Measurements from ENCODE around the gene B3GLCT. TPM values are rescaled to one million over a fixed set of nuclear protein-coding genes. Genes with fewer than 3 reads are reported as not detected.

Gene B3GLCT
- total and polyA plus RNA-seq, 2 of the 13 experiments (the other 11 are each of a cell fraction or from before 2014, with no cell fraction given) = 2.0 to 7.1 TPM

GRCh38 chr13:31310786-31311185, 111.0 kb downstream of the B3GLCT start (continued):
- TF ChIP-seq MLXIP (CRISPR knock-in tag; IDR thresholded peaks at IDR 0.05; ENCODE audit: borderline replicate concordance) = no peak

GRCh38 chr13:31311921-31312320, 112.1 kb downstream of the B3GLCT start:
- 18% methylated on average over 2 of the region's 2 CpGs for WGBS (ENCODE audit: low lambda C conversion rate)
- ATAC-seq (no peak), FAIRE-seq (no peak), DNase-seq (ENCODE audit: low spot score) (no peak)
- POLR2A ChIA-PET = no interaction called here
- in situ Hi-C loops (cut with HindIII; ENCODE audit: extremely low pct_ligation_motif_present, low pct_unique_long_range_greater_than_20kb) = no loop called here
- H3K4me1 ChIP-seq (ENCODE audit: insufficient read depth, low read length) = no peaks in the 10 kb centered on the region
- H3K4me3 ChIP-seq (replicated peaks in 1 of 3; ENCODE audit: insufficient read depth in 1 of 3, low read depth in 2 of 3, low read length in 3 of 3) = no peak overlapping the region
- H3K27me3 ChIP-seq (ENCODE audit: control insufficient read depth in 1 of 2, insufficient read depth in 2 of 2, low read length in 2 of 2) = no peaks in the 10 kb centered on the region
- no peaks in the 10 kb centered on the region for H3K79me2 ChIP-seq (ENCODE audit: insufficient read depth, low read length)
- no TSS peak for BruUV-seq (replicated peaks)
- intact Hi-C loops (cut with micrococcal nuclease; ENCODE audit: unreplicated experiment) = no loop called here
- H4K20me1 ChIP-seq (ENCODE audit: insufficient read depth, low read length) = no peaks in the 10 kb centered on the region
- no peak overlapping the region for H3K9ac ChIP-seq (ENCODE audit: insufficient read depth, low read depth, low read length)
- H3K9me3 ChIP-seq (ENCODE audit: low read length) = peaks cover 37% of the 10 kb centered on the region
- no peak overlapping the region for H3K27ac ChIP-seq (ENCODE audit: extremely low read length, insufficient read depth, low read length)
- no peaks in the 10 kb centered on the region for H3K36me3 ChIP-seq (replicated peaks in 1 of 2; ENCODE audit: control insufficient read depth in 1 of 2, insufficient read depth in 2 of 2, low read length in 2 of 2)
- H3K4me2 ChIP-seq (ENCODE audit: low read depth, low read length) = no peak overlapping the region
- CTCF ChIA-PET (ENCODE audit: low intra/inter-chr PET ratio, low total read pairs) = no interaction called here
- H2AFZ ChIP-seq (ENCODE audit: low read length) = no peak overlapping the region
- TF ChIP-seq MLX (CRISPR knock-in tag; IDR thresholded peaks at IDR 0.05) = no peak
- TF ChIP-seq ZKSCAN1 (IDR thresholded peaks at IDR 0.05; ENCODE audit: low read length) = no peak
- no peak for TF ChIP-seq PHF20 (CRISPR knock-in tag; IDR thresholded peaks at IDR 0.05)
- no peak for TF ChIP-seq ZNF431 (CRISPR knock-in tag; IDR thresholded peaks at IDR 0.05; ENCODE audit: borderline replicate concordance, low read depth)
- no peak for TF ChIP-seq ZNF232 (CRISPR knock-in tag; IDR thresholded peaks at IDR 0.05; ENCODE audit: borderline replicate concordance)
- no peak for TF ChIP-seq ZNF737 (CRISPR knock-in tag; IDR thresholded peaks at IDR 0.05; ENCODE audit: borderline replicate concordance)
- TF ChIP-seq HNRNPUL1 (IDR thresholded peaks at IDR 0.05; ENCODE audit: low read depth, low read length) = no peak
- no peak for TF ChIP-seq NFKB2 (CRISPR knock-in tag; IDR thresholded peaks at IDR 0.05; ENCODE audit: borderline replicate concordance)
- no peak for TF ChIP-seq ZNF333 (CRISPR knock-in tag; IDR thresholded peaks at IDR 0.05; ENCODE audit: borderline replicate concordance)
- no peak for TF ChIP-seq PLSCR1 (CRISPR knock-in tag; IDR thresholded peaks at IDR 0.05; ENCODE audit: borderline replicate concordance)
- TF ChIP-seq ZNF687 (CRISPR knock-in tag; IDR thresholded peaks at IDR 0.05) = no peak
- TF ChIP-seq ZKSCAN8 (CRISPR knock-in tag; IDR thresholded peaks at IDR 0.05; ENCODE audit: borderline replicate concordance) = no peak
- TF ChIP-seq THYN1 (CRISPR knock-in tag; IDR thresholded peaks at IDR 0.05; ENCODE audit: borderline replicate concordance, low read depth) = no peak
- TF ChIP-seq KMT2A (CRISPR knock-in tag; IDR thresholded peaks at IDR 0.05) = no peak
- TF ChIP-seq NFRKB (IDR thresholded peaks at IDR 0.05) = no peak
